ENCODE measurements around the gene PRKD3. TPM values are rescaled to one million over a fixed set of nuclear protein-coding genes. Genes with fewer than 3 reads are reported as not detected.

Gene PRKD3
- total and polyA plus RNA-seq, 10 donors = 12.2 to 78.4 (median 61.2) TPM

- H3K36me3 ChIP-seq = peaks cover 0 to 52% (median 0%) of the 10 kb centered on the region in 6 donors
- intact Hi-C loops (cut with DNase I; ENCODE audit: low total_unique reads) = no loop called here
- no peak overlapping the region for H3K27ac ChIP-seq
- no peaks in the 10 kb centered on the region for H3K9me3 ChIP-seq
- no peak for DNase-seq
- no peak for TF ChIP-seq POLR2A (IDR thresholded peaks at IDR 0.05)
- no peak for TF ChIP-seq POLR2AphosphoS5 (IDR thresholded peaks at IDR 0.05)
- no peak for TF ChIP-seq CTCF (IDR thresholded peaks at IDR 0.05 in 8 of 11, conservative IDR thresholded peaks at IDR 0.05 in 3 of 11)
- no peak overlapping the region for H3K4me3 ChIP-seq
- 92 to 98% (median 96%) methylated on average over 1 of the region's 1 CpG for WGBS, 5 donors
- H3K27me3 ChIP-seq (replicated peaks in 1 of 7) = no peaks in the 10 kb centered on the region
- H3K4me1 ChIP-seq = no peaks in the 10 kb centered on the region
These were observed 32.4 kb upstream of the PRKD3 start for GRCh38 chr2:37357069-37357468.

- Histone ChIP-seq H3K36me3 (peaks cover 0 to 49% (median 0%) of the 10 kb centered on the region in 6 donors), H3K4me3 (no peak overlapping the region), H3K9me3 (no peaks in the 10 kb centered on the region), H3K27ac (no peak overlapping the region), H3K4me1 (peaks cover 0 to 2% (median 0%) of the 10 kb centered on the region in 6 donors), H3K27me3 (replicated peaks in 1 of 7) (no peaks in the 10 kb centered on the region)
- 74 to 87% (median 76%) methylated on average over 6 of the region's 6 CpGs for WGBS, 5 donors
- intact Hi-C loops (cut with DNase I; ENCODE audit: low total_unique reads) = no loop called here
- no peak for TF ChIP-seq CTCF (IDR thresholded peaks at IDR 0.05 in 8 of 11, conservative IDR thresholded peaks at IDR 0.05 in 3 of 11)
- TF ChIP-seq POLR2AphosphoS5 (IDR thresholded peaks at IDR 0.05) = no peak
- no peak for TF ChIP-seq POLR2A (IDR thresholded peaks at IDR 0.05)
- DNase-seq = no peak
These were observed 31.7 kb upstream of the PRKD3 start for GRCh38 chr2:37356299-37356698.

GRCh38 chr2:37355735-37356134 lies 31.1 kb upstream of the PRKD3 start:
- Histone ChIP-seq H3K9me3 (no peaks in the 10 kb centered on the region), H3K36me3 (peaks cover 0 to 48% (median 0%) of the 10 kb centered on the region in 6 donors), H3K4me3 (no peak overlapping the region), H3K27ac (no peak overlapping the region), H3K4me1 (peaks cover 0 to 8% (median 0%) of the 10 kb centered on the region in 6 donors), H3K27me3 (replicated peaks in 1 of 7) (no peaks in the 10 kb centered on the region)
- WGBS, 5 donors = 78 to 87% (median 85%) methylated on average over 7 of the region's 7 CpGs
- DNase-seq = no peak
- TF ChIP-seq CTCF (IDR thresholded peaks at IDR 0.05 in 8 of 11, conservative IDR thresholded peaks at IDR 0.05 in 3 of 11) (no peak), POLR2AphosphoS5 (IDR thresholded peaks at IDR 0.05) (no peak), POLR2A (IDR thresholded peaks at IDR 0.05) (no peak)
- intact Hi-C loops (cut with DNase I; ENCODE audit: low total_unique reads) = no loop called here

GRCh38 chr2:37354531-37354930 lies 29.9 kb upstream of the PRKD3 start:
- TF ChIP-seq POLR2AphosphoS5 (IDR thresholded peaks at IDR 0.05) (no peak), POLR2A (IDR thresholded peaks at IDR 0.05) (no peak)
- Histone ChIP-seq H3K36me3 (peaks cover 0 to 36% (median 0%) of the 10 kb centered on the region in 6 donors), H3K9me3 (no peaks in the 10 kb centered on the region), H3K27ac (no peak overlapping the region), H3K4me3 (no peak overlapping the region), H3K4me1 (peaks cover 0 to 20% (median 6%) of the 10 kb centered on the region in 6 donors), H3K27me3 (replicated peaks in 1 of 7) (no peaks in the 10 kb centered on the region)
- no peak for DNase-seq
- WGBS, 5 donors = 75 to 86% (median 82%) methylated on average over 3 of the region's 3 CpGs
- intact Hi-C loops (cut with DNase I; ENCODE audit: low total_unique reads) = no loop called here

- Histone ChIP-seq H3K36me3 (peaks cover 0 to 27% (median 0%) of the 10 kb centered on the region in 6 donors), H3K4me3 (no peak overlapping the region), H3K27me3 (replicated peaks in 1 of 7) (peaks cover 0 to 4% (median 0%) of the 10 kb centered on the region in 7 donors), H3K27ac (peak overlapping the region in 3 of 8 donors; percentile 13 to 57 (median 46)), H3K4me1 (peaks cover 0 to 50% (median 14%) of the 10 kb centered on the region in 6 donors), H3K9me3 (no peaks in the 10 kb centered on the region)
- no peak for DNase-seq
- TF ChIP-seq POLR2AphosphoS5 (IDR thresholded peaks at IDR 0.05) (no peak), POLR2A (IDR thresholded peaks at IDR 0.05) (no peak), CTCF (IDR thresholded peaks at IDR 0.05 in 8 of 11, conservative IDR thresholded peaks at IDR 0.05 in 3 of 11) (no peak)
- intact Hi-C loops (cut with DNase I; ENCODE audit: low total_unique reads) = no loop called here
- 43 to 59% (median 52%) methylated on average over 3 of the region's 3 CpGs for WGBS, 5 donors
These were observed 25.4 kb upstream of the PRKD3 start for GRCh38 chr2:37350034-37350433.

Data from spleen (tissue), 11 donors.